T-cell (primary cell): Measurements from ENCODE around the gene NR3C1. TPM values are rescaled to one million over a fixed set of nuclear protein-coding genes. Genes with fewer than 3 reads are reported as not detected.

ENCODE experiments used
- ATAC-seq, 4 experiments: fragments of 200-7000 bp in 3 of 4; fragments of 150-1000 bp in 1 of 4; cut with Tn5 transposase; replicated peaks in 1 of 4; 1 replicate in 3 of 4; 2 replicates in 1 of 4; pipeline ENCODE4 v1.10.0; 2021; ENCODE audit warnings: moderate library complexity in 3 of 4, mild to moderate bottlenecking in 2 of 4, moderate number of reproducible peaks in 1 of 4
- CTCF ChIA-PET, 2 donors: fragments of 300-600 bp; sonication (Branson Sonifier 250); formaldehyde crosslinking; loops; one replicate each; lab custom pipeline; 2022; ENCODE audit warnings: antibody characterized with exemption in 2 of 2; lab: Charles Lee
- POLR2A ChIA-PET, 2 donors: fragments of 300-600 bp; sonication (Branson Sonifier 250); formaldehyde crosslinking; loops; one replicate each; lab custom pipeline; 2022; ENCODE audit warnings: antibody characterized with exemption in 2 of 2; lab: Charles Lee
- DNase-seq, 35 experiments: peaks; one replicate each; pipeline versions ENCODE4 v3.0.0 to v3.0.0-alpha.2; 2013 to 2023
- H3K27ac ChIP-seq: one replicate; pipeline ENCODE4 v1.5.1; 2013; ENCODE audit warnings: low read length
- H3K27me3 ChIP-seq, 2 experiments: replicated peaks in 1 of 2; 1 replicate in 1 of 2; 2 replicates in 1 of 2; pipeline versions ENCODE4 v1.6.1 to v1.7.0; 2013; ENCODE audit warnings: low read length in 1 of 2, mixed read lengths in 1 of 2; ENCODE audit not compliant: control insufficient read depth in 2 of 2, insufficient read depth in 2 of 2; ENCODE audit errors: extremely low read depth in 1 of 2
- H3K36me3 ChIP-seq, 2 donors: 1 replicate in 1 of 2; 2 replicates in 1 of 2; pipeline versions ENCODE4 v1.6.1 to v1.7.0; 2013; ENCODE audit warnings: low read length in 1 of 2; ENCODE audit not compliant: control insufficient read depth in 2 of 2, insufficient read depth in 1 of 2; ENCODE audit errors: extremely low read depth in 1 of 2
- H3K4me1 ChIP-seq, 2 experiments: 1 replicate in 1 of 2; 2 replicates in 1 of 2; pipeline versions ENCODE4 v1.6.1 to v1.7.0; 2013; ENCODE audit warnings: low read length in 2 of 2, mixed read lengths in 1 of 2; ENCODE audit not compliant: insufficient read depth in 2 of 2, control insufficient read depth in 1 of 2; ENCODE audit errors: extremely low read depth in 1 of 2
- H3K4me3 ChIP-seq, 2 donors: 1 replicate in 1 of 2; 2 replicates in 1 of 2; pipeline versions ENCODE4 v1.5.1 to v1.7.0; 2013; ENCODE audit warnings: mild to moderate bottlenecking in 2 of 2, low read length in 1 of 2, moderate library complexity in 1 of 2; ENCODE audit not compliant: control insufficient read depth in 1 of 2; ENCODE audit errors: extremely low read depth in 1 of 2
- H3K9me3 ChIP-seq: 2 replicates; pipeline ENCODE4 v1.7.0; 2013
- H3K27ac Mint-ChIP-seq, 2 donors: one replicate each; pipeline ENCODE4 v1.8.0; 2020 to 2021; ENCODE audit warnings: mild to moderate bottlenecking in 2 of 2, mixed read lengths in 2 of 2
- H3K27me3 Mint-ChIP-seq, 2 donors: one replicate each; pipeline ENCODE4 v1.8.0; 2021 to 2022; ENCODE audit warnings: mixed read lengths in 2 of 2
- H3K36me3 Mint-ChIP-seq: one replicate; pipeline ENCODE4 v1.8.0; 2021; ENCODE audit warnings: mixed read lengths
- H3K4me1 Mint-ChIP-seq, 3 donors: one replicate each; pipeline ENCODE4 v1.8.0; 2020 to 2022; ENCODE audit warnings: mixed read lengths in 3 of 3, mild to moderate bottlenecking in 1 of 3
- H3K4me3 Mint-ChIP-seq, 3 donors: one replicate each; pipeline ENCODE4 v1.8.0; 2020 to 2022; ENCODE audit warnings: mild to moderate bottlenecking in 3 of 3, mixed read lengths in 3 of 3, moderate library complexity in 3 of 3
- H3K9me3 Mint-ChIP-seq, 3 donors: one replicate each; pipeline ENCODE4 v1.8.0; 2020 to 2022; ENCODE audit warnings: mixed read lengths in 3 of 3
- WGBS: methylation state at CpG from one replicate; pipeline ENCODE4 v1.1.5; 2013; ENCODE audit warnings: missing lambda C conversion rate; ENCODE audit not compliant: insufficient coverage; 5-methylcytosine and 5-hydroxymethylcytosine counted together
- total RNA-seq, 35 experiments: library from RNA in 6 of 35; stranded (reverse) in 6 of 35; fragments of 120-200 nt in 1 of 35; gene quantifications; one replicate each; pipeline versions ENCODE4 v1.2.1 to v1.2.4 and lab custom pipeline; 2013 to 2026

NR3C1 gene
- total RNA-seq, 5 donors from 2014 or later (not counting 1 experiment from before 2014, with no cell fraction given): 108 to 156 (median 122) TPM

DNA sequence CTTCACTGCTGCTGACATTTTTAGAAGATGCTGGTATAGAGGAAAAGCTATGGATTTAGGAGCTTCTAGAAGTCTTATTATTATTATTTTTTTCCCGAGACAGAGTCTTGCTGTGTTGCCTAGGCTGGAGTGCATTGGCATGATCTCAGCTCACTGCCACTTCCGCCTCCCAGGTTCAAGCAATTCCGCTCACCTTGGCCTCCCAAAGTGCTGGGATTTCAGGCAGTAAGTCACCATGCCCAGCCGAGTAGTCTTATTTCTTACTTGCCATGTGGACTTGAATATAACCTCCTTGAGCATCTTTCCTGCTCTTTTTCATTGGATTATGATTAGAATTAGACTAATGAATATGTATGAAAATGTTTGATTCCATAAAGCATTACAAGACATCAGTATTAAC is 119.5 kb downstream of the NR3C1 start:
- Mint-ChIP-seq H3K27ac (no peak overlapping the region), H3K27me3 (no peaks in the 10 kb centered on the region), H3K4me1 (peaks cover 0 to 15% (median 5%) of the 10 kb centered on the region in 3 donors), H3K36me3 (peaks cover 72% of the 10 kb centered on the region), H3K9me3 (no peaks in the 10 kb centered on the region), H3K4me3 (no peak overlapping the region)
- Histone ChIP-seq H3K36me3 (peaks cover 7 to 42% of the 10 kb centered on the region in 2 donors), H3K4me3 (no peak overlapping the region), H3K27me3 (no peaks in the 10 kb centered on the region), H3K27ac (no peak overlapping the region), H3K4me1 (no peaks in the 10 kb centered on the region), H3K9me3 (no peaks in the 10 kb centered on the region)
- ChIA-PET CTCF (no interaction called here), POLR2A (interaction anchor here in 1 of 2 donors (0.5 kb wide), 1 partner anchor 12 kb away, joined by 4 read pairs; no protein-coding TSS in a partner anchor)
- WGBS: 100% methylated on average over 3 of the region's 4 CpGs
- DNase-seq (no peak), ATAC-seq (no peak)

DNA sequence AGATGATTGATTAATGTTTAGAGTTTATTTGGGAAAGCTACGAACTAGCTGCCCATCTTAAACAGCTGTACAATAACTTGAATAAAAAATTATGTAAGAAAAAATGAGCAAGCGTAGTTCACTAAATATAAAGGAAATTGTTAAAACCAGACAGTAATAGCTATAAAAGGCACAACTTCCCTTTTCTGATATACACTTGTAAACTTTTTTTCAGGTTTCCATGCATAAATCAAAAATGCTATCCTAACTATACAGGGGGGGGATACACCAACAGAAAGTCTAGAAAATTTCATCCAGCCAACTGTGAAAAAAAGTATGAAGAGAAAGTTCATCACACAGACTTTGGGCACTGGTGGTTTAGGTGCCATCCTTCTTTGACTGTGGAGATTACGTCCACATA is 122.3 kb downstream of the NR3C1 start:
- Mint-ChIP-seq H3K36me3 (peaks cover 66% of the 10 kb centered on the region), H3K4me1 (peaks cover 0 to 9% (median under 1%) of the 10 kb centered on the region in 3 donors), H3K27ac (no peak overlapping the region), H3K4me3 (no peak overlapping the region), H3K9me3 (no peaks in the 10 kb centered on the region), H3K27me3 (no peaks in the 10 kb centered on the region)
- ChIA-PET CTCF (interaction anchor here (0.6 to 1.0 kb wide), 4 partner anchors 8 to 1961 kb away, joined by 3 to 6 read pairs (median 4); partner anchors contain the start of gene TAF7 (in 1 of the 2)), POLR2A (interaction anchor here in 1 of 2 donors (0.6 to 0.8 kb wide), 3 partner anchors 119 to 695 kb away, joined by 3 to 4 read pairs (median 4); partner anchors contain the start of gene NR3C1)
- DNase-seq (no peak), ATAC-seq (no peak)
- Histone ChIP-seq H3K4me3 (no peak overlapping the region), H3K36me3 (peaks cover 7 to 45% of the 10 kb centered on the region in 2 donors), H3K27me3 (no peaks in the 10 kb centered on the region), H3K4me1 (no peaks in the 10 kb centered on the region), H3K27ac (no peak overlapping the region), H3K9me3 (no peaks in the 10 kb centered on the region)
- WGBS: no CpG with 5 or more reads among the region's 3 CpGs

DNA sequence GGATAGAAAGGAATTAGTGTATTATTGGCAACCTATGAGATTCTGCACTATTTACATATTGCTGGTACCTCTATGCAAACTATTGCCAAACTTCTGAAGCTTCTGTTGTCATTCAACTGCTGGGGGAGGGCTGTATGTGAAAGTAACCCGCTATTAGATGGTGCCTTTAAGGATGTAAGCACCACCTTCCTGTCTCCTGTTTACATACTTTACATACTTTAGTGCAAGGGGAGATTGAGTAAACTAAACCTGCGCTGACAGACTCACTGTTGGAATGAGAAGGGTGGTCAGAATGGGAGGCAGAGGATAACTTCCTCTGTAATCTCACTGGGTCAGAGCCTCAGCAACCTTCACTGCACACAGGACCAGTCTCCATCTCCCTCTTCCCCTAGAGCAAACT is 123.8 kb downstream of the NR3C1 start:
- Histone ChIP-seq H3K4me1 (no peaks in the 10 kb centered on the region), H3K4me3 (no peak overlapping the region), H3K27me3 (no peaks in the 10 kb centered on the region), H3K9me3 (no peaks in the 10 kb centered on the region), H3K36me3 (peaks cover 1 to 40% of the 10 kb centered on the region in 2 donors), H3K27ac (no peak overlapping the region)
- no peak for DNase-seq
- Mint-ChIP-seq H3K4me1 (peaks cover 0 to 6% (median 2%) of the 10 kb centered on the region in 3 donors), H3K9me3 (peaks cover 0 to 3% (median 0%) of the 10 kb centered on the region in 3 donors), H3K4me3 (no peak overlapping the region), H3K27ac (no peak overlapping the region), H3K36me3 (peaks cover 64% of the 10 kb centered on the region), H3K27me3 (no peaks in the 10 kb centered on the region)
- ChIA-PET POLR2A (no interaction called here), CTCF (no interaction called here)
- ATAC-seq: no peak
- no CpG with 5 or more reads among the region's 2 CpGs for WGBS

DNA sequence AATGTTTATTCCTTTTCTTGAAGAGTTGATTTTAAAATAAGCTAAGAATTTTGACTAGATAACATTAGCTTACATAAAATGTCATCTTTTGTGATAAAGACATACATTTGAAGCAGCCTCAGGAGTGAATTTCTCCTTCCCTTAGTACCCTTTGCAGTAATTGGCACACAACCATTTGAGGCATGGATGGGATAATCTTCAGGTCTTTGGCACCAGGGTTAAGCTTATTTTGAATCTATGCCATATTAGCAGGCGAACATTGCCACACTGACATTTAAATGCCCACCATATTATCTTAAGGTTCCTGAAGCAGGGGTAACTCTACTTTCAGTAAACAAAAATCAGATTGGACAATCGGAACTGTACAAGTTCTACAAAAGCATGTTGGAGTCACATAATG is 126.0 kb downstream of the NR3C1 start:
- no CpG with 5 or more reads among the region's 2 CpGs for WGBS
- Mint-ChIP-seq H3K9me3 (peaks cover 0 to 3% (median 0%) of the 10 kb centered on the region in 3 donors), H3K4me1 (peaks cover 0 to 5% (median 2%) of the 10 kb centered on the region in 3 donors), H3K27ac (no peak overlapping the region), H3K4me3 (no peak overlapping the region), H3K36me3 (peaks cover 52% of the 10 kb centered on the region), H3K27me3 (no peaks in the 10 kb centered on the region)
- ATAC-seq: no peak
- Histone ChIP-seq H3K36me3 (peaks cover 0 to 28% of the 10 kb centered on the region in 2 donors), H3K9me3 (no peaks in the 10 kb centered on the region), H3K27me3 (no peaks in the 10 kb centered on the region), H3K4me3 (no peak overlapping the region), H3K27ac (no peak overlapping the region), H3K4me1 (no peaks in the 10 kb centered on the region)
- CTCF ChIA-PET: interaction anchor here in 1 of 2 donors (1.6 kb wide), 1 partner anchor 8 kb away, joined by 8 read pairs; no protein-coding TSS in a partner anchor
- no peak for DNase-seq
- POLR2A ChIA-PET: no interaction called here

DNA sequence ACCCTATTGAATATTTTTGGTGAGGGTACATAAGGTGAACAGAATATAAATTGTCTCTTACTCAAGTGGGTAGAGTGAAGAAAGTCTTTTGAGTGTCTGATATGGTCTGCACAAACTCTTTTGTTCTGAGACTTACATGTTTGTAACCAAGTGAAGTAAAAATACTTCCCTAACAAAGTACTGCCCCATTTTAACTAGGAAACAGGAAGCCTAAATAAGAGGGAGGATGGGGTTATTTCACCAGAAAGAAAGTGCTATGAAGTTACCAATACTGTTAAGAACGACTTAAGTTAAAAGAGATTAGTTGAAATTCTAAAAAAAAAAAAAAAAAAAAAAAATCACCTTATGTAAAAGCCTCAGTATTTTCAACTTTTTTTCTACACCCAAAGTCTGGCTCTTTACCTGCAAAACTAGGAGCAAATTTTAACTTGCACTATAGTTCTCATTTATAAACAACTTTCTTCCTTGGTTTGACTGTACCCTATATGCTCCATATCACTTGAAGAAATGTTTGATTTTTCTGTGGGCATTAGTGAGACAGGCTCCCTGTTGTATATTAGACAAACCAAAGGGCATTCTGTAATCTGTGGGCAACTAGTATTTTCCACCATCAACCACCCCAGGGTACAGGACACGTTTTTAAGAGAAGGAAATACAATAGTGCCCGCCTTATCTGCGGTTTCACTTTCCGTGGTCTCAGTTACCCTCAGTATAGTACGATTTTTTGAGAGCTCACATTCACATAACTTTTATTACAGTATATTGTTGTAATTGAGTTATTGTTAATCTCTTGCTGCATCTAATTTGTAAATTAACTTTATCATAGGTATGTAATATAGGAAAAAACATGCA is 127.7 kb downstream of the NR3C1 start:
- Mint-ChIP-seq H3K27me3 (no peaks in the 10 kb centered on the region), H3K4me3 (no peak overlapping the region), H3K9me3 (peaks cover 0 to 6% (median 3%) of the 10 kb centered on the region in 3 donors), H3K27ac (no peak overlapping the region), H3K4me1 (peaks cover 0 to 5% (median 2%) of the 10 kb centered on the region in 3 donors), H3K36me3 (peaks cover 40% of the 10 kb centered on the region)
- CTCF ChIA-PET: no interaction called here
- H3K36me3 ChIP-seq: peaks cover 0 to 13% of the 10 kb centered on the region in 2 donors
- H3K27me3 ChIP-seq: no peaks in the 10 kb centered on the region
- H3K4me1 ChIP-seq: no peaks in the 10 kb centered on the region
- H3K27ac ChIP-seq: no peak overlapping the region
- no peak overlapping the region for H3K4me3 ChIP-seq
- POLR2A ChIA-PET: no interaction called here
- WGBS: no CpG with 5 or more reads among the region's 6 CpGs
- no peak for DNase-seq
- no peak for ATAC-seq
- no peaks in the 10 kb centered on the region for H3K9me3 ChIP-seq

DNA sequence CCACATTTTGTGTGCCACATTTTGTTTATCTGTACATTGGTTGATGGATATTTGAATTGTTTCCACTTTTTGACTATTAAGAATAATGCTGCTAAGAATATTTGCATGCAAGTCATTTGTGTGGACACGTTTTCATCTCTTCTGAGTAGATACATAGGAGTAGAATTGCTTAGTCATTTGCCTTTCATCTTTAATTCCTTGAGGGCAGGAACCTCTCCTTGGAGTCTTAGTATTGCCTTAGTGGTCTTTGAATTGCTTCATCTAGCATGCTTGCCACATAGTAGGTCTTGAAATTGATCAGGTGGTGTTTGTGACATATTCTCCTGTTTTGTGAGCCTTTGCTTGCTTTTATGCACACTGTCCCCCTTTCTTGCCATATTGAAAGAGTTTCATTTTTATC is 128.5 kb downstream of the NR3C1 start:
- 75% methylated on average over 1 of the region's 1 CpG for WGBS
- Histone ChIP-seq H3K27me3 (no peaks in the 10 kb centered on the region), H3K9me3 (no peaks in the 10 kb centered on the region), H3K4me3 (no peak overlapping the region), H3K27ac (no peak overlapping the region), H3K36me3 (peaks cover 0 to 12% of the 10 kb centered on the region in 2 donors), H3K4me1 (no peaks in the 10 kb centered on the region)
- CTCF ChIA-PET: no interaction called here
- Mint-ChIP-seq H3K27ac (no peak overlapping the region), H3K9me3 (peaks cover 0 to 7% (median 7%) of the 10 kb centered on the region in 3 donors), H3K4me3 (no peak overlapping the region), H3K36me3 (peaks cover 35% of the 10 kb centered on the region), H3K4me1 (peaks cover 0 to 4% (median 2%) of the 10 kb centered on the region in 3 donors), H3K27me3 (no peaks in the 10 kb centered on the region)
- DNase-seq (no peak), ATAC-seq (no peak)
- POLR2A ChIA-PET: no interaction called here
